GM18505 (cell line): ENCODE results near the gene ZNF44.

Experiments
- ATAC-seq: cut with Tn5 transposase; IDR thresholded peaks from one replicate; pipeline ENCODE4 v1.9.1; 2021; ENCODE audit not compliant: unreplicated experiment
- POLR2A ChIP-seq: IDR thresholded peaks from 4 replicates; pipeline ENCODE4 v1.6.1; 2011; ENCODE audit warnings: borderline replicate concordance; ENCODE audit not compliant: insufficient read depth, insufficient read length; ENCODE audit errors: extremely low read depth

The ZNF44 gene

DNA sequence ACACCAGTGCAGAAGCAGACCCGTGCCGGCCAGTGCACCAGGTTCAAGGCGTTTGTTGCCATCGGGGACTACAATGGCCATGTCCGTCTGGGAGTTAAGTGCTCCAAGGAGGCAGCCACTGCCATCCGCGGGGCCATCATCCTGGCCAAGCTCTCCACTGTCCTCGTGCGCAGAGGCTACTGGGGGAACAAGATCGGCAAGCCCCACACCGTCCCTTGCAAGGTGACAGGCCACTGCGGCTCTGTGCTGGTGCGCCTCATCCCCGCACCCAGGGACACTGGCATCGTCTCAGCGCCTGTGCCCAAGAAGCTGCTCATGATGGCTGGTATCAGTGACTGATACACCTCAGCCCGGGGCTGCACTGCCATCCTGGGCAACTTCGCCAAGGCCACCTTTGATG, 10.1 kb downstream of the ZNF44 start:
- ATAC-seq, result no peak
- no peak for TF ChIP-seq POLR2A

DNA sequence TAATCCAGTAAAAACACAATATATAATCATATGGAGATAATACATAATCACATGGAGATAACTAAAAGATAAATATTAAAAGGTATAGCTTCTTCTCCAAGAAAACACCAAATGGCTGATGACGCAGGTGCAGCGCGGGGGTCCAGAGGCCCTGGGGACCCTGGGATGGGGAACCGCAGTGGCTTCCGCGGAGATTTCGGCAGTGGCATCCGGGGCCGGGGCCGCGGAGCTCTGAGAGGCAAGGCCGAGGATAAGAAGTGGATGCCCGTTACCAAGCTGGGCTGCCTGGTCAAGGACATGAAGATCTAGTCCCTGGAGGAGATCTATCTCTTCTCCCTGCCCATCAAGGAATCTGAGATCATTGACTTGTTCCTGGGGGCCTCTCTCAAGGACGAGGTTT, 10.5 kb downstream of the ZNF44 start:
- TF ChIP-seq POLR2A, result no peak
- ATAC-seq, result no peak

DNA sequence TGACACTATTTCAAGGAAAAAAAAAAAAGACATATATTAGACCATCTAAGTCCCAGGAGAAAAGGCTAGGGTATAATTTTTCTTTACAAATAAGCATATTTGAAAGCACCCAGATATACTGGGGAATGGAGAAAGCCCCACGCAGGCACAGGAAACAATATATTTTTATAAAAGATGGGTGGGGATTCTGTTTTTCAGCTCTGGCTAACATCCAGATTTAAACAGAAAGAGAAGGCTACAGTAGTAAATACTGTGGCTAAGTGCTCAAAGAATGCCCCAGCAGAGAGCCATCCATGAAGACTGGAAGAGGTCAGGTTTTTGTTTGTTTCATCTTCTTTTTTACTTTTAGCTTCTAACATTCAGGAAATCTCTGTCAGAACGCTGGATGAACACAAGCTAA, 16.0 kb downstream of the ZNF44 start:
- no peak for TF ChIP-seq POLR2A
- ATAC-seq, result no peak

DNA sequence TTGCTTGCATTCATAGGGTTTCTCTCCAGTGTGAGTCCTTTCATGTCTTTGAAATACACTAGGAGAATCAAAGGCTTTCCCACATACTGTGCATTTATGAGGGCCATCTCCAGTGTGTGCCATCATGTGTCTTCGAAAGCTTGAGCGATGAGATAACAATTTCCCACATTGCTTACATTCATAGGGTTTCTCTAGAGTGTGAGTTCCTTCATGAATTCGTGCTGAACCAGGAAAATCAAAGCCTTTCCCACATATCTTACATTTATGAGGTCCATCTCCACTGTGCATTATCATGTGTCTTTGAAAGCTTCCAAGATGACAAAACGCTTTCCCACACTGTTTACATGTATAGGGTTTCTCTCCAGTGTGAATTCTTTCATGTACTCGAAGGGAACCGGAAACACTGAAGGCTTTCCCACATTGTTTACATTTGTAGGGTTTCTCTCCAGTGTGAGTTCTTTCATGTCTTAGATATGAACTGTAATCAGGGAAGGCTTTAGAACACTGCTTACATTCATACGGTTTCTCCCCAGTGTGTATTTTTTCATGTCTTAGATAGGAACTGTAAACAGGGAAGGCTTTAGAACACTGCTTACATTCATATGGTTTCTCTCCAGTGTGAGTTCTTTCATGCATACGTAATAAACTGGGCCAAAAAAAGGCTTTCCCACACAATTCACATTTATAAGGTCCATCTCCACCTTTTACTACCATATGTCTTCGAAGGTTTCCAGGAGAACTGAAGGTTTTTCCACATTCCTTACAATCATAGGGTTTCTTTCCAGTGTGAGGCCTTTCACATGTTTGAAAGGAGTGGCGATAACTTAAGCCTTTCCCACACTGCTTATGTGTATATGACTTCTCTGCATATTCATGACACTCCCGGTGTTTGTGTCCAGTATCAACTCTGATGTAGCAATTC, 21.4 kb downstream of the ZNF44 start:
- no peak for TF ChIP-seq POLR2A
- ATAC-seq, result no peak

DNA sequence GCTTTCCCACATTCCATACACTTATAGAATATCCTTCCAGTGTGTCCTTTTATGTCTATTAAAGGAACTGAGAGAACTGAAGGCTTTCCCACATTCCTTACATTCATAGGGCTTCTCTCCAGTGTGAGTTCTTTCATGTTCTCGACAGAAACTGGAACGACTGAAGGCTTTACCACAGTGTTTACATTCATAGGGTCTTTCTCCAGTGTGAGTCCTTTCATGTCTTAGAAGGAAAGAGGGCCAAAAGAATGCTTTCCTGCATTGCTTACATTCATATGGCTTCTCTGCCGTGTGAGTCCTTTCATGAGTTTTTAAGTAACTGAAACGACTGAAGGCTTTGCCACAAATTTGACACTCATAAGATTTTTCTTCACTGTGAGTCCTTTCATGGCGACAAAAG, 22.3 kb downstream of the ZNF44 start:
- TF ChIP-seq POLR2A, result no peak
- no peak for ATAC-seq

DNA sequence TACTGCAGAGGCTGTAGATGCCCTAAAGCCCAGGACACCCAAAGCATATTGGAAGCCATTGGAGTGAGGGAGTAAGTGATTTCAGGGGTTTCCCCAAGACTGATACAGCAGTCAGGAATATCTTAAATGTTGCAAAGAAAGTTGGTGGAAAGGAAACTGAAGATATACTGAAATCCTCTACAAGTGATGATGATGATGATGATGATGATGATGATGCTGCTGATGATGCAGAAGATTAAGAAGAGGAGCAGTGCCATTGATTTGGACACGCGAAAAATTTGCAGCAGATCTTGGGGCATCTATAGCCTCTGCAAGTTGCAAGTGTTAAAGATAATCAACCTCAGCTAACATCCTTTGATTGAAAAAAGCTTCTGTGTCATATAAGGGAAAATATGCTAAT, 23.8 kb downstream of the ZNF44 start:
- ATAC-seq, result no peak
- TF ChIP-seq POLR2A, result no peak

DNA sequence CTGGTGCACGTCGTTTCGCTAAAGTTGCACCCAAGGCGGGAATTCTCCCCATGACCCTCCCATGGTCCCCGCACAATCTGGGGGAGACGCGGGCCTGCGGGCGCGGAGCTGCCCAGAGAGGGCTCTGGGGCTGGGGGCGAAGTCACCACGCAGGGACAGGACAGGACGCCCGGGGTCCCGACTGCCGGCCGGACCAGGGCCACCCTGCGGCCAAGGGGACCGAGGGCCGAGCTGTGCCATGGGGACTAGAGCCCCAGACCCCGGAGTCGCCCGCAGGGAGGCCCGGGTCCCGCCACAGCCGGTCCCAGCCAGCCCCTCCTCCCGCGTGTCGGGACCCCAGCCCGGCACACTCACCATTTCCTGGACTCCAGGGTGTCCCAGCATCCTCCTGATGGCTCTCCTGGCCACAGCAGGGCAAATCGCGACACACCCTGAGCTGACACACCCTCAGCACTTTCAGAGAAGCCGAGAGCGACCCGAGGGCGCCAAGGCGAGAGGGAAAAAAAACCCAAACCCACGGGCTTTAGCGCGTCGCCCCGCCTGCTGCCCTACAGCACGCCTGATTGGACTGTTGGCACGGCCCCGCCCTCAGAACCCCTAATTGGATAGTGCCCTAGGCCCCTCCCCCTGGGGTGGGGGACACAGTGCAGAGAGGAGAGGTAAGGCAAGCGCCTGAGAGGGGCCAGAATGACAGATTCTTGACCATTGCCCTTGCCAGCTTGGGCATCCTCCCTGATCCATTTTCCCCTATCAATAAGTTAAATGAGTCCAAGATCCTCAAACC, 28.6 kb downstream of the ZNF44 start:
- no peak for TF ChIP-seq POLR2A
- ATAC-seq, result no peak

DNA sequence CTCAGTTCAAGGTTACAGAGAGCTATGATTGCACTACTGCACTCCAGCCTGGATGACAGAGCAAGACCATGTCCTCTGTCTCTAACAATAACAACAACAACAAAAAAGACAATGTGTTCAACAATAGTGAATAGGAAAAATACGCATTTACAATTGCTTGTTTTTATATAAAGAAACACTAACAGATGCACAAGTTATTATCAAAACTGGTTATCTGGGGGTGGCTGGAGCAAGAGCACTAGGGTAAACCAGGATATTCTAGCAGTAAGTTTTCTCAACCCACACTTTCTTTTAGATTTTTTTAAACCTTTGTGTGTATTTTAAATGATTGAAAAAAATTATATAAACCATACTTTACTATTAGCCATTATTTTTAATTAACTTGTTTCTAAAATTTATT, 33.1 kb downstream of the ZNF44 start:
- no peak for ATAC-seq

DNA sequence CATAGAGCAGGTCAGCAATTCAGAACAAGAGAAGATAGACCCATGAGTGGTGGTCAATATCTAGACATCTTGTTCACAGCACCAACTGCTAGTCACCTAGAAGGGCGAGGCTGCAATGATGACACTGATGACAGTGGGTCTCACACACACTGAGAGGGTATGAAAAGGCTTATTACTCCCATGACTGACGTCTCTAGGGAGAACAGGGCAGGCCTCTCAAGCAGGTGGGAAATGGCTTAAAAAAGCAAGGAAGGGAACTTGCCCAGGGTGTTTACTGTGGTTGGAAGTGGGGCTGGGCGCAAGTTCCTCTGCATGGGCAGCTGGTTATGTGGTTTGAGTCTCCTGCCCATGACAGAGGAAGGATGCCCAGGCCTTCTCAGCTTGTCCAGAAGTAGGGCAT, 33.8 kb downstream of the ZNF44 start:
- TF ChIP-seq POLR2A, result no peak
- no peak for ATAC-seq

More for the DNA sequence above, 33.1 kb downstream of the ZNF44 start:
- TF ChIP-seq POLR2A, result no peak

DNA sequence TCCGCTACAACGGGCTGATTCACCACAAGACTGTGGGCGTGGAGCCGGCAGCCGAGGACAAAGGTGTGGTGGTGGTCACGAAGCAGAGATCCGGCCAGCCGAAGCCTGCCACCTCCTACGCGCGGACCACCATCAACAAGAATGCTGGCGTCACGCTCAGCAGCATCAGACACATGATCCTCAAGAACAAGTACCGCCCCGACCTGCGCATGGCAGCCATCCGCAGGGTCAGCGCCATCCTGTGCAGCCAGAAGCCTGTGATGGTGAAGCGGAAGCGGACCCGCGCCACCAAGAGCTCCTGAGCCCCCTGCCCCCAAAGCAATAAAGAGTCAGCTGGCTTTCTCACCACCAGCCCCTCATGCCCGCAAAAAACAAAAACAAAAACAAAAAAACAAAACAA, 34.4 kb downstream of the ZNF44 start:
- TF ChIP-seq POLR2A, result no peak
- ATAC-seq, result no peak

DNA sequence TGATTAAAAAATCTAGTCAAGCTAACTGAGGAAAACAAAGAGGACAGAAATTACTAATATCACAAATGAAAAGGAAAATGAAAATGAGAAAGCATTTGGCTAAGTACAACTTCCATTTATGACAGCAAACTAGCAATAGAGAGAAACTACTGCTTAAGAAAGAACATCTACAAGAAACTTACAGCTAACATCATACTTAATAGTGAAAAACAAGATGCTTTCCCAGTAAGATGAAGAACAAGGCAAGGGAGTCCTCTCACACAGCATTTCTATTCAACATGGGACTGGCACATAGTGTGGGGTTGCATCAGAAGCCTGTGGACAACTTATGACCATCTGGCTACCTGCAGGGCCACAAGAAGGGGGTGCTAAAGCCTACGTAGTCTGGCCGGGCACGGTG, 39.3 kb downstream of the ZNF44 start:
- TF ChIP-seq POLR2A, result no peak
- no peak for ATAC-seq

DNA sequence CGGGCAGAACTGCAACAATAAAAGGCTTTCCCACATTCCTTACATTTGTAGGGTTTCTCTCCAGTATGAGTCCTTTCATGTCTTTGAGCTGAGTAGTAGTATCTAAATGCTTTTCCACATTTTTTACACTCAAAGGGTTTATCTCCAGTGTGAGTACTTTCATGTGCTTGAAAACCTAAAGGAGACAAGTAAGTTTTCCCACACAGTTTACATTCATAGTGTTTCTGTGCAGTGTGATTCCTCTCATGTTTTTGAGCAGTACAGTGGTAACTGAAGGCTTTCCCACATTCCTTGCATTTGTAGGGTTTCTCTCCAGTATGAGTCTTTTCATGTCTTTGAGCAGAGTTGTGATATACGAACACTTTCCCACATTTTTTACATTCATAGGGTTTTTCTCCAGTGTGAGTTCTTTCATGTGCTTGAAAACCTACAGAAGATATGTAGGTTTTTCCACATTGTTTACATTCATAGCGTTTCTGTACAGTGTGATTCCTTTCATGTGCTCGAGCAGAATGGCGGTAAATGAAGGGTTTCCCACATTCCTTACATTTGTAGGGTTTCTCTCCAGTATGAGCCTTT, 47.0 kb downstream of the ZNF44 start:
- TF ChIP-seq POLR2A, result no peak

DNA sequence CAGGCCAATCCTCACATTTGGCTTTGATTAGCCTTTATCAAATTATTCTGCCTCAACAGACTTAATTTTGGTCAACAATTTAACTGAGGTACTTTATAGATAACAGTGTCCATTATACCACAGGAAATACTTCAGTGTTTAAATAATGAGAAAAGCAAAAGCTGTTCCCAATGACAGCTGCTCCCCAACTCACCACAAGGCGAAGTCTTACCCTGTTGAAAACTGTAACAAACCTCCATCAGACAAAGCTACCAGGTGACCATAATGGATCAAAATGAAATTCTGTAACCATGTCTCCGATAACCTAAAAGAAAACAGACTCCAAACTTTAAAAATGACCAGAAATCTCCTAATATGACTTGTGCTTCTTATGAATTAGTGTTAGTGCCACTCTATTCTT, 50.3 kb downstream of the ZNF44 start:
- no peak for TF ChIP-seq POLR2A

More for the DNA sequence above, 47.0 kb downstream of the ZNF44 start:
- no peak for ATAC-seq

More for the DNA sequence above, 50.3 kb downstream of the ZNF44 start:
- ATAC-seq, result no peak
